ENCODE measurements around the gene SLC6A3. TPM values are rescaled to one million over a fixed set of nuclear protein-coding genes. Genes with fewer than 3 reads are reported as not detected.

SLC6A3 gene
- total RNA-seq, 4 donors from 2014 or later = 0.16 TPM; not detected in 3

GRCh38 chr5:1474866-1475543 is 29.8 kb upstream of the SLC6A3 start:
- Histone ChIP-seq H3K36me3 (peaks cover 43% of the 10 kb centered on the region), H3K27ac (no peak overlapping the region)
- peak; percentile 45 to 55 for DNase-seq (ENCODE audit: low spot score in 2 of 2)

GRCh38 chr5:1474183-1474839 is 29.1 kb upstream of the SLC6A3 start:
- peak; percentile 54 to 78 for DNase-seq (ENCODE audit: low spot score in 2 of 2)
- H3K27ac ChIP-seq = no peak overlapping the region
- H3K4me3 ChIP-seq = no peak overlapping the region
- H3K36me3 ChIP-seq = peaks cover 43% of the 10 kb centered on the region
- H3K27me3 ChIP-seq = no peaks in the 10 kb centered on the region
- no peaks in the 10 kb centered on the region for H3K9me3 ChIP-seq
- TF ChIP-seq CTCF (IDR thresholded peaks at IDR 0.05) (no peak), POLR2A (IDR thresholded peaks at IDR 0.05) (no peak), EP300 (IDR thresholded peaks at IDR 0.05) (no peak), POLR2AphosphoS5 (IDR thresholded peaks at IDR 0.05) (no peak)
- 99% methylated on average over 19 of the region's 21 CpGs for WGBS
- no peaks in the 10 kb centered on the region for H3K4me1 ChIP-seq

More at GRCh38 chr5:1474866-1475543, 29.8 kb upstream of the SLC6A3 start:
- H3K9me3 ChIP-seq = no peaks in the 10 kb centered on the region
- H3K27me3 ChIP-seq = no peaks in the 10 kb centered on the region
- H3K4me1 ChIP-seq = peaks cover 2% of the 10 kb centered on the region
- WGBS = 90% methylated on average over 18 of the region's 24 CpGs
- TF ChIP-seq CTCF (IDR thresholded peaks at IDR 0.05) (no peak), POLR2AphosphoS5 (IDR thresholded peaks at IDR 0.05) (no peak), POLR2A (IDR thresholded peaks at IDR 0.05) (no peak)
- H3K4me3 ChIP-seq = no peak overlapping the region

- peak in 1 of 2 donors; percentile 77 for DNase-seq (ENCODE audit: low spot score in 2 of 2)
- TF ChIP-seq EP300 (IDR thresholded peaks at IDR 0.05) = no peak
- no peak for TF ChIP-seq POLR2A (IDR thresholded peaks at IDR 0.05)
- TF ChIP-seq CTCF (IDR thresholded peaks at IDR 0.05) = no peak
- no peak for TF ChIP-seq POLR2AphosphoS5 (IDR thresholded peaks at IDR 0.05)
- H3K4me3 ChIP-seq = no peak overlapping the region
- peaks cover 40% of the 10 kb centered on the region for H3K36me3 ChIP-seq
- H3K27me3 ChIP-seq = no peaks in the 10 kb centered on the region
- H3K4me1 ChIP-seq = no peaks in the 10 kb centered on the region
- no peaks in the 10 kb centered on the region for H3K9me3 ChIP-seq
- H3K27ac ChIP-seq = no peak overlapping the region
- WGBS = 94% methylated on average over 12 of the region's 12 CpGs
These were observed 28.5 kb upstream of the SLC6A3 start for GRCh38 chr5:1473746-1474145.

GRCh38 chr5:1472964-1473628 is 27.9 kb upstream of the SLC6A3 start:
- H3K4me3 ChIP-seq = no peak overlapping the region
- H3K27me3 ChIP-seq = no peaks in the 10 kb centered on the region
- no peaks in the 10 kb centered on the region for H3K9me3 ChIP-seq
- DNase-seq (ENCODE audit: low spot score in 2 of 2) = peak in 1 of 2 donors; percentile 65
- no peaks in the 10 kb centered on the region for H3K4me1 ChIP-seq
- WGBS = 86% methylated on average over 16 of the region's 23 CpGs
- no peak overlapping the region for H3K27ac ChIP-seq
- no peak for TF ChIP-seq POLR2A (IDR thresholded peaks at IDR 0.05)
- TF ChIP-seq POLR2AphosphoS5 (IDR thresholded peaks at IDR 0.05) = no peak
- TF ChIP-seq EP300 (IDR thresholded peaks at IDR 0.05) = no peak
- no peak for TF ChIP-seq CTCF (IDR thresholded peaks at IDR 0.05)
- peaks cover 40% of the 10 kb centered on the region for H3K36me3 ChIP-seq

Data from suprapubic skin (tissue), 4 donors.